OCI-LY3 (cell line): Measurements from ENCODE around the gene CACNA1C.

Source experiments
- H2AFZ ChIP-seq: fragments of 200-600, 300-600 bp; shearing (Covaris generic); 2 replicates; pipeline ENCODE4 v1.6.0; 2014; ENCODE audit warnings: antibody characterized with exemption, low read depth, low read length
- H3K27ac ChIP-seq: fragments of 200-600, 300-600 bp; sonication (generic); 2 replicates; pipeline ENCODE4 v1.5.1; 2014; ENCODE audit warnings: mild to moderate bottlenecking, low read length, moderate library complexity, mixed read lengths
- H3K27me3 ChIP-seq: fragments of 200-600, 300-600 bp; sonication (generic); 2 replicates; pipeline ENCODE4 v1.6.1; 2014; ENCODE audit warnings: low read depth, low read length, mixed read lengths
- H3K36me3 ChIP-seq: fragments of 200-600, 300-600 bp; sonication (generic); replicated peaks from 2 replicates; pipeline ENCODE3; 2014; ENCODE audit warnings: low read depth, low read length, mixed read lengths
- H3K4me1 ChIP-seq: fragments of 300-600, 200-600 bp; sonication (generic); 2 replicates; pipeline ENCODE4 v1.6.1; 2014; ENCODE audit warnings: low read length, mixed read lengths
- H3K4me2 ChIP-seq: fragments of 200-600, 300-600 bp; sonication (generic); 2 replicates; pipeline ENCODE4 v1.6.1; 2014; ENCODE audit warnings: low read length, mixed read lengths
- H3K4me3 ChIP-seq: fragments of 300-600, 200-600 bp; sonication (generic); 2 replicates; pipeline ENCODE4 v1.5.1; 2014; ENCODE audit warnings: antibody characterized with exemption, mild to moderate bottlenecking, low read length, moderate library complexity
- H3K79me2 ChIP-seq: fragments of 300-600, 200-600 bp; shearing (Covaris generic); 2 replicates; pipeline ENCODE4 v1.6.1; 2014; ENCODE audit warnings: mild to moderate bottlenecking, low read length, mixed read lengths
- H3K9ac ChIP-seq: fragments of 300-600, 200-600 bp; shearing (Covaris generic); 2 replicates; pipeline ENCODE4 v1.6.0; 2014; ENCODE audit warnings: mild to moderate bottlenecking, low read length, moderate library complexity
- H3K9me3 ChIP-seq: fragments of 200-600, 300-600 bp; shearing (Covaris generic); 2 replicates; pipeline ENCODE4 v1.6.1; 2014; ENCODE audit warnings: low read length, mixed read lengths; ENCODE audit not compliant: insufficient read depth
- H4K20me1 ChIP-seq: fragments of 200-600, 300-600 bp; sonication (generic); 2 replicates; pipeline ENCODE4 v1.6.1; 2016; ENCODE audit warnings: low read length, mixed read lengths; ENCODE audit not compliant: insufficient read depth
- EZH2phosphoT487 ChIP-seq: fragments of 200-600 bp; shearing (Covaris generic); IDR thresholded peaks from 2 replicates; pipeline ENCODE4 v1.6.1; 2018; ENCODE audit warnings: antibody characterized with exemption, mixed run types, low read depth
- TF ChIP-seq, protein P1 (sequence below): fragments of 200-600, 300-600 bp; sonication (generic); IDR thresholded peaks from 2 replicates; pipeline ENCODE4 v1.5.1; 2014; ENCODE audit warnings: antibody characterized with exemption, low read length, low read depth

The CACNA1C gene

DNA sequence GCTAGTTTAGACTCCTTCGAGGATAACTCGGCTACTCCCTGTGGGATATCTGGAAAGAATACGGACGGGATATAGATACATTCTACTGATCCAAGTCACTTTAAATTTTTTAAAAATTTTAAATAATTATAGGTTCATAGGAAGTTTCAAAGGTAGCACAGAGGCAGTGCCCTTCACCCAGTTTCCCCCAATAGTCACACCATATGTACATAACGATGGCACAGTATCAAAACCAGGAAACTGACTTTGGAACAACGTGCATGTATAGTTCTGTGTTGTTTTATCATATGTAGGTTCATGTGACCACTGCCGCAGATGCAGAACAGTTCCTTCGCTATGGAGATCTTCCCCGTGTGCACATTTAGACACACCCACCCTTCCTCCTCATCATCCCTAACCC, 352.3 kb downstream of the CACNA1C start:
- no peaks in the 10 kb centered on the region for H3K79me2 ChIP-seq
- no peaks in the 10 kb centered on the region for H3K9me3 ChIP-seq
- peaks cover 28% of the 10 kb centered on the region for H3K27me3 ChIP-seq
- H3K4me3 ChIP-seq, result no peak overlapping the region
- H2AFZ ChIP-seq, result no peak overlapping the region
- H3K27ac ChIP-seq, result no peak overlapping the region
- no peak overlapping the region for H3K4me2 ChIP-seq
- TF ChIP-seq, protein P1, sequence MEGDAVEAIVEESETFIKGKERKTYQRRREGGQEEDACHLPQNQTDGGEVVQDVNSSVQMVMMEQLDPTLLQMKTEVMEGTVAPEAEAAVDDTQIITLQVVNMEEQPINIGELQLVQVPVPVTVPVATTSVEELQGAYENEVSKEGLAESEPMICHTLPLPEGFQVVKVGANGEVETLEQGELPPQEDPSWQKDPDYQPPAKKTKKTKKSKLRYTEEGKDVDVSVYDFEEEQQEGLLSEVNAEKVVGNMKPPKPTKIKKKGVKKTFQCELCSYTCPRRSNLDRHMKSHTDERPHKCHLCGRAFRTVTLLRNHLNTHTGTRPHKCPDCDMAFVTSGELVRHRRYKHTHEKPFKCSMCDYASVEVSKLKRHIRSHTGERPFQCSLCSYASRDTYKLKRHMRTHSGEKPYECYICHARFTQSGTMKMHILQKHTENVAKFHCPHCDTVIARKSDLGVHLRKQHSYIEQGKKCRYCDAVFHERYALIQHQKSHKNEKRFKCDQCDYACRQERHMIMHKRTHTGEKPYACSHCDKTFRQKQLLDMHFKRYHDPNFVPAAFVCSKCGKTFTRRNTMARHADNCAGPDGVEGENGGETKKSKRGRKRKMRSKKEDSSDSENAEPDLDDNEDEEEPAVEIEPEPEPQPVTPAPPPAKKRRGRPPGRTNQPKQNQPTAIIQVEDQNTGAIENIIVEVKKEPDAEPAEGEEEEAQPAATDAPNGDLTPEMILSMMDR, result no peak
- H3K9ac ChIP-seq, result no peak overlapping the region
- no peaks in the 10 kb centered on the region for H4K20me1 ChIP-seq
- H3K4me1 ChIP-seq, result no peaks in the 10 kb centered on the region
- no peaks in the 10 kb centered on the region for H3K36me3 ChIP-seq

DNA sequence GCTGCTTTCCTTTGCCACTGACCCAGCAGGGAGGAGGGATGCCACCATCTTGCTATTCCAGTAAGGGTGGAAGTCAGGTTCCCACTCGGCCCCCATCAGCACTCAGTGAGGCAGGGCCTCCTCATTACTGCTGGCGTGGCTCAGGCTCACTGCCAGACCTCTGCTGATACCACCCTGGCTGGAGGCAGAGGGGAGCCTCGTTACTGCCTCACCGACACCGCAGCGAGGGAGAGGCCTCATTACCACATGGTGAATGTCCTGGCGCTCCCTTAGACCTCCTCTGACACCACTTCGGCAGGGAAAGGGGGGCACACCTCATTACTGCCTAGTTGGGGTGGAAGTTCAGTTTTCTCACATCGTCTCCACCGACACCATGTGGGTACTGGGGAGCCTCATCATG, 354.1 kb downstream of the CACNA1C start:
- no peaks in the 10 kb centered on the region for H3K4me1 ChIP-seq
- TF ChIP-seq EZH2phosphoT487, result no peak
- TF ChIP-seq, protein P1, result no peak

DNA sequence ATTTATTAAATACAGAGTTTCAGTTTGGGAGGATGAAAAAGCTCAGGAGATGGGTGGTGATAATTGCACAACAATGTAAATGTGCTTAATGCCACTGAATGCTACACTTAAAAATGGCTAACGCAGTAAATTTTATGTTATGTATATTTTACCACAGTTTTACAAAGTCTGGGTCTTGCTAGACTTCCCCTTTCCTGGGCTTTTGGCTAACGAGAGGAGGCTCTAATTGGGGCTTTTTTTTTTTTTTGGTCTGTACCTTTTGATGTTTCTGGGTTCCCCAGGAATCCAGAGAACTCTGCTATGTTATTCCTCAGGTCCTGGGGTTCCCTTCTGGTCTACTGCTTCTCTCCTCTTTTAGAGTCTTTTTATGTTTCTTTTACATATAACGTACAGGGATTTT, 355.5 kb downstream of the CACNA1C start:
- Histone ChIP-seq H3K36me3 (no peaks in the 10 kb centered on the region), H4K20me1 (no peaks in the 10 kb centered on the region), H3K4me3 (no peak overlapping the region), H3K9ac (no peak overlapping the region), H3K4me2 (no peak overlapping the region), H3K9me3 (no peaks in the 10 kb centered on the region), H3K27me3 (peaks cover 28% of the 10 kb centered on the region), H3K79me2 (no peaks in the 10 kb centered on the region), H2AFZ (no peak overlapping the region), H3K4me1 (no peaks in the 10 kb centered on the region), H3K27ac (no peak overlapping the region)
- TF ChIP-seq, protein P1, result no peak
- TF ChIP-seq EZH2phosphoT487, result no peak

More for the DNA sequence above, 354.1 kb downstream of the CACNA1C start:
- Histone ChIP-seq H3K9me3 (no peaks in the 10 kb centered on the region), H3K9ac (no peak overlapping the region), H3K27me3 (peaks cover 28% of the 10 kb centered on the region), H4K20me1 (no peaks in the 10 kb centered on the region), H3K79me2 (no peaks in the 10 kb centered on the region), H2AFZ (no peak overlapping the region), H3K4me3 (no peak overlapping the region), H3K4me2 (no peak overlapping the region), H3K27ac (no peak overlapping the region), H3K36me3 (no peaks in the 10 kb centered on the region)

DNA sequence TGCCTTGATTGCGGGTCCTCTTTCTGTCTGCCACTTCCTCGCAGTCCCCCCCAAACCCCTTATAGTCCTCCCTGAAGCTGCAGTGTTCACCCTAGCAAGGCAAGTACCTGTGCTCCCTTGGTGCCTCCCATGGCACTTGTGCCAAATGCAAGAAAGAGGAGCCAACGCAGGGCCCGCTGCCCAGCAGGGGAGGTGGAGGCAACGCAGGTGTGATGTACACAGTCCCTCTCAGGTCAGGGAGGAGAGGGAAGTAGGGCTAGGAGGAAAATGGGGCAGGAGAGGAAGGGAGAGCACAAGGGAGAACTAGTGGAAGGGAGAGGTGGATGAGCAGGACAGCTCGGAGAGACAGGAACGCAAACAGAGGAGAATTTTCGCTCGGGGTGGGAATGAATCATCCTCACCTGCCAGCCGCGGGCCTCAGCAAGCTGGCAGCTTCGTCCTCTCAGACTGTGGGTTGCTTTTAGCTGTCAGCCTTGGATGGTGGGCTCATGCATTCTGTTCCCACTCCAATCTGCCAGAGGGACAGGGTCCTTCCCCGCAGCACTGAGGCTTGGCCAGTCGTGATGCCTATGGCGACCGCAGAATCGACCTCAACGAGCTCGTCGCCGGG, 357.0 kb downstream of the CACNA1C start:
- TF ChIP-seq, protein P1, result no peak
- TF ChIP-seq EZH2phosphoT487, result no peak
- Histone ChIP-seq H3K4me2 (no peak overlapping the region), H3K4me3 (no peak overlapping the region), H2AFZ (no peak overlapping the region), H4K20me1 (no peaks in the 10 kb centered on the region), H3K36me3 (no peaks in the 10 kb centered on the region), H3K79me2 (no peaks in the 10 kb centered on the region), H3K27ac (no peak overlapping the region), H3K4me1 (no peaks in the 10 kb centered on the region), H3K9me3 (no peaks in the 10 kb centered on the region), H3K9ac (no peak overlapping the region), H3K27me3 (peaks cover 30% of the 10 kb centered on the region)
